Liver (tissue), 9 donors: ENCODE measurements around the gene RBP4. TPM values are rescaled to one million over a fixed set of nuclear protein-coding genes. Genes with fewer than 3 reads are reported as not detected.

ENCODE experiments used
- DNase-seq: peaks from one replicate; pipeline ENCODE4 v3.0.0-alpha.2; 2017; ENCODE audit warnings: low spot score
- H3K27ac ChIP-seq, 2 donors: one replicate each; pipeline ENCODE4 v1.7.0; 2013; ENCODE audit warnings: inconsistent platforms in 2 of 2, low read length in 2 of 2, control low read depth in 1 of 2, low read depth in 1 of 2, mild to moderate bottlenecking in 1 of 2
- H3K27me3 ChIP-seq, 4 donors: one replicate each; pipeline versions ENCODE4 v1.6.1 to v1.7.0; 2013; ENCODE audit warnings: low read length in 3 of 4, inconsistent platforms in 1 of 4, mild to moderate bottlenecking in 1 of 4, moderate library complexity in 1 of 4; ENCODE audit not compliant: control insufficient read depth in 4 of 4, insufficient read depth in 4 of 4
- H3K36me3 ChIP-seq, 4 donors: one replicate each; pipeline versions ENCODE4 v1.6.1 to v1.7.0; 2013; ENCODE audit warnings: low read length in 3 of 4, mild to moderate bottlenecking in 3 of 4, low read depth in 1 of 4, moderate library complexity in 1 of 4; ENCODE audit not compliant: control insufficient read depth in 4 of 4, insufficient read depth in 3 of 4
- H3K4me1 ChIP-seq, 4 donors: one replicate each; pipeline versions ENCODE4 v1.6.1 to v1.7.0; 2013; ENCODE audit warnings: low read length in 3 of 4, mild to moderate bottlenecking in 3 of 4, moderate library complexity in 1 of 4; ENCODE audit not compliant: control insufficient read depth in 4 of 4, insufficient read depth in 4 of 4
- H3K4me3 ChIP-seq, 3 donors: one replicate each; pipeline versions ENCODE4 v1.6.1 to v1.7.0; 2013; ENCODE audit warnings: low read length in 3 of 3, control low read depth in 1 of 3, low read depth in 1 of 3, mild to moderate bottlenecking in 1 of 3
- H3K9ac ChIP-seq, 2 donors: one replicate each; pipeline ENCODE4 v1.7.0; 2013; ENCODE audit warnings: low read length in 2 of 2, mild to moderate bottlenecking in 2 of 2, moderate library complexity in 2 of 2, control low read depth in 1 of 2, low read depth in 1 of 2
- H3K9me3 ChIP-seq, 4 donors: one replicate each; pipeline versions ENCODE4 v1.6.1 to v1.7.0; 2013; ENCODE audit warnings: low read length in 3 of 4; ENCODE audit not compliant: control insufficient read depth in 4 of 4
- ATF3 ChIP-seq: IDR thresholded peaks from 2 replicates; pipeline ENCODE4 v1.6.1; 2016; ENCODE audit warnings: antibody characterized with exemption
- CTCF ChIP-seq: fragments of 150-350 bp; IDR thresholded peaks from 2 replicates; pipeline ENCODE4 v1.5.1; 2017; ENCODE audit warnings: improper control_type of control experiment, low read depth, low read length; ENCODE audit not compliant: missing input control
- EGR1 ChIP-seq, 2 donors: IDR thresholded peaks; 2 replicates each; pipeline ENCODE4 v1.6.1; 2016 to 2018; ENCODE audit warnings: antibody characterized with exemption in 2 of 2, low read depth in 2 of 2
- FOXA1 ChIP-seq: IDR thresholded peaks from 2 replicates; pipeline ENCODE4 v1.6.1; 2016; ENCODE audit warnings: antibody characterized with exemption
- FOXA2 ChIP-seq: IDR thresholded peaks from 2 replicates; pipeline ENCODE4 v1.6.1; 2016; ENCODE audit warnings: antibody characterized with exemption
- GABPA ChIP-seq, 2 donors: IDR thresholded peaks in 1 of 2; conservative IDR thresholded peaks in 1 of 2; 2 replicates each; pipeline ENCODE4 v1.6.1; 2016; ENCODE audit warnings: antibody characterized with exemption in 2 of 2, mild to moderate bottlenecking in 1 of 2, moderate library complexity in 1 of 2
- HNF4A ChIP-seq, 2 donors: conservative IDR thresholded peaks; 2 replicates each; pipeline ENCODE4 v1.6.1; 2016; ENCODE audit warnings: antibody characterized with exemption in 2 of 2, mild to moderate bottlenecking in 2 of 2
- HNF4G ChIP-seq: IDR thresholded peaks from 2 replicates; pipeline ENCODE4 v1.6.1; 2016; ENCODE audit warnings: antibody characterized with exemption
- JUND ChIP-seq, 2 donors: IDR thresholded peaks; 2 replicates each; pipeline ENCODE4 v1.6.1; 2016; ENCODE audit warnings: antibody characterized with exemption in 2 of 2
- NR2F2 ChIP-seq: IDR thresholded peaks from 2 replicates; pipeline ENCODE4 v1.6.1; 2016; ENCODE audit warnings: antibody characterized with exemption
- RAD21 ChIP-seq, 2 donors: IDR thresholded peaks; 2 replicates each; pipeline ENCODE4 v1.6.1; 2016; ENCODE audit warnings: antibody characterized with exemption in 2 of 2, mild to moderate bottlenecking in 2 of 2
- REST ChIP-seq: IDR thresholded peaks from 2 replicates; pipeline ENCODE4 v1.6.1; 2016; ENCODE audit warnings: antibody characterized with exemption, mild to moderate bottlenecking
- RXRA ChIP-seq, 2 donors: IDR thresholded peaks; 2 replicates each; pipeline ENCODE4 v1.6.1; 2017 to 2018; ENCODE audit warnings: antibody characterized with exemption in 2 of 2, mild to moderate bottlenecking in 1 of 2
- TAF1 ChIP-seq: conservative IDR thresholded peaks from 2 replicates; pipeline ENCODE4 v1.6.1; 2016; ENCODE audit warnings: antibody characterized with exemption, mild to moderate bottlenecking
- YY1 ChIP-seq: IDR thresholded peaks from 2 replicates; pipeline ENCODE4 v1.6.1; 2016; ENCODE audit warnings: antibody characterized with exemption, mild to moderate bottlenecking
- ZBTB33 ChIP-seq: IDR thresholded peaks from 2 replicates; pipeline ENCODE4 v1.6.1; 2016; ENCODE audit warnings: antibody characterized with exemption
- WGBS: extraction: QIAGEN DNeasy Blood & Tissue Kit; methylation state at CpG from one replicate; pipeline ENCODE4 v1.1.7; 2013; 5-methylcytosine and 5-hydroxymethylcytosine counted together
- polyA plus RNA-seq, 2 donors: library from polyadenylated mRNA; stranded (reverse) in 1 of 2; unstranded in 1 of 2; fragments of 200-250 nt in 1 of 2; fragments of >200 nt in 1 of 2; fragmentation: Nextera tagmentation in 1 of 2; extraction: Ambion mirVana in 1 of 2; gene quantifications; one replicate each; pipeline versions ENCODE4 v1.2.1 to v1.2.3, GENCODE V29; 2013 to 2015
- total RNA-seq, 2 donors: library from RNA; depleted of rRNA; stranded (reverse); fragments of >200 nt; gene quantifications; one replicate each; pipeline ENCODE4 v1.2.3, GENCODE V29; 2014
- donor health status: healthy.
- donor health status: healthy.
- donor health status: healthy.
- donor health status: healthy.
- donor health status: healthy.

RBP4 gene
- total and polyA plus RNA-seq, 4 donors: 1,174 to 10,329 (median 3,953) TPM

- TF ChIP-seq HNF4A (conservative IDR thresholded peaks at IDR 0.05): no peak
- no peaks in the 10 kb centered on the region for H3K9me3 ChIP-seq
- no peak overlapping the region for H3K27ac ChIP-seq
- H3K9ac ChIP-seq: no peak overlapping the region
- H3K4me1 ChIP-seq: no peaks in the 10 kb centered on the region
- 69% methylated on average over 3 of the region's 3 CpGs for WGBS
- DNase-seq: no peak
- H3K27me3 ChIP-seq: no peaks in the 10 kb centered on the region
- H3K36me3 ChIP-seq: no peaks in the 10 kb centered on the region
- no peak overlapping the region for H3K4me3 ChIP-seq
Measured at GRCh38 chr10:93576888-93577287, 24.1 kb downstream of the RBP4 start.

- no peaks in the 10 kb centered on the region for H3K36me3 ChIP-seq
- H3K27ac ChIP-seq: no peak overlapping the region
- H3K4me1 ChIP-seq: no peaks in the 10 kb centered on the region
Measured at GRCh38 chr10:93573924-93574323, 27.1 kb downstream of the RBP4 start.

More at GRCh38 chr10:93573924-93574323, 27.1 kb downstream of the RBP4 start:
- no peak for TF ChIP-seq FOXA2
- no peak for TF ChIP-seq TAF1
- no peak for TF ChIP-seq YY1
- no peak for TF ChIP-seq ZBTB33
- no peak for TF ChIP-seq CTCF
- no peak for TF ChIP-seq REST
- no peak for TF ChIP-seq EGR1 (IDR thresholded peaks at IDR 0.05; ENCODE audit: low read depth in 2 of 2)
- TF ChIP-seq ATF3: no peak
- no peak for TF ChIP-seq RAD21 (IDR thresholded peaks at IDR 0.05)
- TF ChIP-seq GABPA (IDR thresholded peaks at IDR 0.05 in 1 of 2, conservative IDR thresholded peaks at IDR 0.05 in 1 of 2): no peak
- TF ChIP-seq RXRA (IDR thresholded peaks at IDR 0.05): no peak
- TF ChIP-seq HNF4G: no peak
- no peak for TF ChIP-seq FOXA1
- TF ChIP-seq JUND (IDR thresholded peaks at IDR 0.05): no peak
- no peak for TF ChIP-seq NR2F2
- no peaks in the 10 kb centered on the region for H3K27me3 ChIP-seq
- 85% methylated on average over 3 of the region's 3 CpGs for WGBS
- H3K9ac ChIP-seq: no peak overlapping the region
- no peak for DNase-seq
- no peak overlapping the region for H3K4me3 ChIP-seq
- H3K9me3 ChIP-seq: no peaks in the 10 kb centered on the region
